GM04503 (cell line): ENCODE results near the gene MTUS2.

Experiments
- DNase-seq: peaks from one replicate; pipeline ENCODE4 v3.0.0-alpha.2; 2012; ENCODE audit warnings: low read depth

Gene MTUS2

GRCh38 chr13:29028868-29029267 is 208.7 kb downstream of the MTUS2 start:
- no peak for DNase-seq

- no peak for DNase-seq
Measured at GRCh38 chr13:29038700-29039099, 218.6 kb downstream of the MTUS2 start.

- DNase-seq = no peak
Measured at GRCh38 chr13:29039212-29039611, 219.1 kb downstream of the MTUS2 start.

- DNase-seq = no peak
Measured at GRCh38 chr13:29046588-29046987, 226.4 kb downstream of the MTUS2 start.

- DNase-seq = no peak
Measured at GRCh38 chr13:29049524-29049923, 229.4 kb downstream of the MTUS2 start.

- no peak for DNase-seq
Measured at GRCh38 chr13:29050719-29051118, 230.6 kb downstream of the MTUS2 start.

GRCh38 chr13:29059800-29060199 is 239.7 kb downstream of the MTUS2 start:
- no peak for DNase-seq

GRCh38 chr13:29065142-29065541 is 245.0 kb downstream of the MTUS2 start:
- no peak for DNase-seq

- DNase-seq = no peak
Measured at GRCh38 chr13:29067306-29067945, 247.3 kb downstream of the MTUS2 start.

- DNase-seq = no peak
Measured at GRCh38 chr13:29073755-29074154, 253.6 kb downstream of the MTUS2 start.

- no peak for DNase-seq
Measured at GRCh38 chr13:29077051-29077813, 257.1 kb downstream of the MTUS2 start.

GRCh38 chr13:29081036-29081435 is 260.9 kb downstream of the MTUS2 start:
- no peak for DNase-seq

- no peak for DNase-seq
Measured at GRCh38 chr13:29081697-29082440, 261.7 kb downstream of the MTUS2 start.

- no peak for DNase-seq
Measured at GRCh38 chr13:29099781-29100406, 279.8 kb downstream of the MTUS2 start.

- DNase-seq = no peak
Measured at GRCh38 chr13:29100758-29101157, 280.6 kb downstream of the MTUS2 start.

- DNase-seq = no peak
Measured at GRCh38 chr13:29101409-29101808, 281.3 kb downstream of the MTUS2 start.

GRCh38 chr13:29101905-29102304 is 281.8 kb downstream of the MTUS2 start:
- no peak for DNase-seq

- no peak for DNase-seq
Measured at GRCh38 chr13:29103065-29103800, 283.1 kb downstream of the MTUS2 start.

GRCh38 chr13:29104461-29104860 is 284.3 kb downstream of the MTUS2 start:
- DNase-seq = no peak

- no peak for DNase-seq
Measured at GRCh38 chr13:29105779-29106178, 285.6 kb downstream of the MTUS2 start.

GRCh38 chr13:29106651-29107050 is 286.5 kb downstream of the MTUS2 start:
- no peak for DNase-seq
